Measurements from ENCODE around the gene EYA2.

DNA sequence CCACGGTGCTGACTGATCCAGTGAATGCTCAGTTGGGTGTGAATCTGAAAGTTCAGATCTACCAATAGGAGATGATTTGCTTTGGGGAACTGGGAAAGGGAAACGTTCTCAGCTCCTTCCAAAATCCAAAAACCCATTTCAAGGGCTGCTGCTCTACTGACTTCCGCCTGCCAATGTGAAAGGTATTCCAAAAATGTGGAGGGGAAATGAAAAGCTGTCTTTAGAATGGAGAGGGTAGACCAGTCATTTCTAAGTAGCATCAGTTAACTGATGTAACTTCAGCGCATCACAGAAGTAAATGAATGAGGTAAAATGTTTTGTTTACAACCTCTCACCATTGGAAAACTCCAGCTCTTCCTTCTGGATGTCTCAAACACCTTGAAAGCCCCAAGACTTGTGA is 19.6 kb upstream of the EYA2 start:
- TF ChIP-seq, protein P1, sequence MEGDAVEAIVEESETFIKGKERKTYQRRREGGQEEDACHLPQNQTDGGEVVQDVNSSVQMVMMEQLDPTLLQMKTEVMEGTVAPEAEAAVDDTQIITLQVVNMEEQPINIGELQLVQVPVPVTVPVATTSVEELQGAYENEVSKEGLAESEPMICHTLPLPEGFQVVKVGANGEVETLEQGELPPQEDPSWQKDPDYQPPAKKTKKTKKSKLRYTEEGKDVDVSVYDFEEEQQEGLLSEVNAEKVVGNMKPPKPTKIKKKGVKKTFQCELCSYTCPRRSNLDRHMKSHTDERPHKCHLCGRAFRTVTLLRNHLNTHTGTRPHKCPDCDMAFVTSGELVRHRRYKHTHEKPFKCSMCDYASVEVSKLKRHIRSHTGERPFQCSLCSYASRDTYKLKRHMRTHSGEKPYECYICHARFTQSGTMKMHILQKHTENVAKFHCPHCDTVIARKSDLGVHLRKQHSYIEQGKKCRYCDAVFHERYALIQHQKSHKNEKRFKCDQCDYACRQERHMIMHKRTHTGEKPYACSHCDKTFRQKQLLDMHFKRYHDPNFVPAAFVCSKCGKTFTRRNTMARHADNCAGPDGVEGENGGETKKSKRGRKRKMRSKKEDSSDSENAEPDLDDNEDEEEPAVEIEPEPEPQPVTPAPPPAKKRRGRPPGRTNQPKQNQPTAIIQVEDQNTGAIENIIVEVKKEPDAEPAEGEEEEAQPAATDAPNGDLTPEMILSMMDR (IDR thresholded peaks at IDR 0.05), result no peak
- TF ChIP-seq EZH2 (IDR thresholded peaks at IDR 0.05; ENCODE audit: borderline replicate concordance, insufficient read depth, low read depth, low read length, poor library complexity, severe bottlenecking), result no peak

Measured in B cell (primary cell).